Endodermal cell (in vitro differentiated cells): ENCODE data around the gene RGS3. TPM values are rescaled to one million over a fixed set of nuclear protein-coding genes. Genes with fewer than 3 reads are reported as not detected.

Experiments used
- DNase-seq: peaks from one replicate; pipeline ENCODE4 v3.0.0-alpha.2; 2017
- H3K27ac ChIP-seq: 2 replicates; pipeline ENCODE4 v1.5.1; 2013; ENCODE audit warnings: mild to moderate bottlenecking, low read depth, low read length, moderate library complexity
- H3K27me3 ChIP-seq: 2 replicates; pipeline ENCODE4 v1.6.1; 2013; ENCODE audit warnings: mild to moderate bottlenecking, low read length, moderate library complexity; ENCODE audit not compliant: insufficient read depth, control insufficient read depth, poor library complexity, severe bottlenecking
- H3K36me3 ChIP-seq: 2 replicates; pipeline ENCODE4 v1.7.0; 2013; ENCODE audit warnings: mild to moderate bottlenecking, low read length, moderate library complexity; ENCODE audit not compliant: control insufficient read depth, insufficient read depth
- H3K4me1 ChIP-seq: one replicate; pipeline ENCODE4 v1.7.0; 2013; ENCODE audit warnings: low read length; ENCODE audit not compliant: control insufficient read depth, insufficient read depth
- H3K4me3 ChIP-seq: 2 replicates; pipeline ENCODE4 v1.5.1; 2013; ENCODE audit warnings: mild to moderate bottlenecking, low read length, moderate library complexity
- H3K9ac ChIP-seq: 2 replicates; pipeline ENCODE4 v1.6.1; 2013; ENCODE audit warnings: mild to moderate bottlenecking, low read length, moderate library complexity; ENCODE audit not compliant: poor library complexity, severe bottlenecking; ENCODE audit errors: extremely low read depth
- H3K9me3 ChIP-seq: 2 replicates; pipeline ENCODE4 v1.6.1; 2013; ENCODE audit warnings: mild to moderate bottlenecking, low read length, moderate library complexity; ENCODE audit not compliant: control insufficient read depth
- H3K27ac Mint-ChIP-seq: 2 replicates; pipeline ENCODE4 v1.8.0; 2020; ENCODE audit warnings: mixed read lengths
- H3K27me3 Mint-ChIP-seq: 2 replicates; pipeline ENCODE4 v1.8.0; 2021; ENCODE audit warnings: mild to moderate bottlenecking, mixed read lengths; ENCODE audit not compliant: insufficient read depth
- H3K36me3 Mint-ChIP-seq: 2 replicates; pipeline ENCODE4 v1.8.0; 2020; ENCODE audit warnings: low read depth, mixed read lengths
- H3K4me1 Mint-ChIP-seq: 2 replicates; pipeline ENCODE4 v1.8.0; 2020; ENCODE audit warnings: mixed read lengths
- H3K4me3 Mint-ChIP-seq: 2 replicates; pipeline ENCODE4 v1.8.0; 2020; ENCODE audit warnings: mild to moderate bottlenecking, moderate library complexity, mixed read lengths
- H3K9me3 Mint-ChIP-seq: 2 replicates; pipeline ENCODE4 v1.8.0; 2020; ENCODE audit warnings: mild to moderate bottlenecking, mixed read lengths
- CTCF ChIP-seq: fragments of 200-600 bp; sonication (generic); conservative IDR thresholded peaks from 2 replicates; pipeline ENCODE4 v1.5.0; 2021; ENCODE audit warnings: antibody characterized with exemption, mild to moderate bottlenecking
- WGBS, 2 experiments: methylation state at CpG; one replicate each; pipeline versions ENCODE4 v1.1.5 to v1.1.7; 2013; ENCODE audit warnings: missing lambda C conversion rate in 2 of 2, mixed read lengths in 1 of 2; ENCODE audit not compliant: insufficient coverage in 1 of 2, insufficient read length in 1 of 2; 5-methylcytosine and 5-hydroxymethylcytosine counted together
- total RNA-seq, 2 donors: library from RNA; stranded (reverse); fragmentation: NEBNext Ultra II Directional in 1 of 2; extraction: Animal tissue kit (Norgen Biotek cat#: 25700) in 1 of 2; gene quantifications; 2 replicates in 1 of 2; 3 replicates in 1 of 2; pipeline ENCODE4 v1.2.1, GENCODE V29; 2021

Gene RGS3
- total RNA-seq, 2 donors from 2014 or later: 20.7 to 40.3 TPM

GRCh38 chr9:113584428-113585084 lies 121.0 kb downstream of the RGS3 start:
- no peaks in the 10 kb centered on the region for H3K36me3 ChIP-seq
- 97 to 100% methylated on average over 2 to 5 of the region's 5 CpGs for WGBS, 2 experiments
- H3K27ac ChIP-seq: no peak overlapping the region
- H3K9ac ChIP-seq: no peak overlapping the region
- H3K27ac Mint-ChIP-seq: no peak overlapping the region
- H3K9me3 ChIP-seq: no peaks in the 10 kb centered on the region
- no peaks in the 10 kb centered on the region for H3K36me3 Mint-ChIP-seq
- no peak overlapping the region for H3K4me3 ChIP-seq
- H3K4me1 Mint-ChIP-seq: peaks cover 6% of the 10 kb centered on the region
- TF ChIP-seq CTCF: no peak
- H3K27me3 ChIP-seq: no peaks in the 10 kb centered on the region
- H3K9me3 Mint-ChIP-seq: no peaks in the 10 kb centered on the region
- no peak overlapping the region for H3K4me3 Mint-ChIP-seq
- peaks cover 8% of the 10 kb centered on the region for H3K4me1 ChIP-seq
- H3K27me3 Mint-ChIP-seq: no peaks in the 10 kb centered on the region
- no peak for DNase-seq

- H3K27me3 Mint-ChIP-seq: no peaks in the 10 kb centered on the region
- WGBS, 2 experiments: 90 to 93% methylated on average over 4 of the region's 4 CpGs
Measured at GRCh38 chr9:113585085-113585442, 121.5 kb downstream of the RGS3 start.

DNA sequence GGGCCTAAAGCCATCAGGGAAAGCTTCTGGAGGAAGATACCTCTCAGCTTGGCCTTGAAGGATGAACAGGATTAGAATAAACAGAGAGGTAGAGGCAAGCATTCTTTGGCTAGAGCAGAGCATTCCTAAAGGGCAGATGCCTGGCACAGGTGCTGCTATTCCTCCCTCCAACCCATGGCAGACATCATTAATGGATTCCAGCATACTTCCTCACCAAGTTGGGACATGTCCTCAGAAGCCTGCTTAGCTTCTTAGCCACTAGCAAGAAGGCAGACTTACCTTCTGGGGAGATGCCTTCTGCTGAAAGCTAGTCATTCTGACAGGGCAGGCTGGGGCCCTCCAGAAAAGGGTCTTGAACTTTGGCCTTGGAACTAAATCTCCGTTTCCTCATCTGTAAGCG lies 122.0 kb downstream of the RGS3 start:
- peaks cover 2% of the 10 kb centered on the region for H3K4me1 ChIP-seq
- H3K4me3 ChIP-seq: no peak overlapping the region
- no peaks in the 10 kb centered on the region for H3K27me3 ChIP-seq
- Mint-ChIP-seq H3K36me3 (no peaks in the 10 kb centered on the region), H3K27me3 (no peaks in the 10 kb centered on the region), H3K4me3 (no peak overlapping the region), H3K9me3 (no peaks in the 10 kb centered on the region), H3K4me1 (no peaks in the 10 kb centered on the region), H3K27ac (no peak overlapping the region)
- WGBS, 2 experiments: 85% methylated on average over 2 of the region's 2 CpGs; no CpG with 5 or more reads in 1 of the 2 experiments
- no peak for DNase-seq
- H3K36me3 ChIP-seq: no peaks in the 10 kb centered on the region
- H3K9ac ChIP-seq: no peak overlapping the region
- H3K9me3 ChIP-seq: no peaks in the 10 kb centered on the region
- TF ChIP-seq CTCF: no peak
- H3K27ac ChIP-seq: no peak overlapping the region

More at GRCh38 chr9:113585085-113585442, 121.5 kb downstream of the RGS3 start:
- Histone ChIP-seq H3K9me3 (no peaks in the 10 kb centered on the region), H3K4me1 (peaks cover 7% of the 10 kb centered on the region), H3K27me3 (no peaks in the 10 kb centered on the region), H3K27ac (no peak overlapping the region), H3K9ac (no peak overlapping the region), H3K4me3 (no peak overlapping the region), H3K36me3 (no peaks in the 10 kb centered on the region)
- Mint-ChIP-seq H3K4me1 (peaks cover under 1% of the 10 kb centered on the region), H3K9me3 (no peaks in the 10 kb centered on the region), H3K27ac (no peak overlapping the region), H3K4me3 (no peak overlapping the region), H3K36me3 (no peaks in the 10 kb centered on the region)
- no peak for TF ChIP-seq CTCF
- DNase-seq: no peak
